ENCODE measurements around the gene IL17REL.

The IL17REL gene

DNA sequence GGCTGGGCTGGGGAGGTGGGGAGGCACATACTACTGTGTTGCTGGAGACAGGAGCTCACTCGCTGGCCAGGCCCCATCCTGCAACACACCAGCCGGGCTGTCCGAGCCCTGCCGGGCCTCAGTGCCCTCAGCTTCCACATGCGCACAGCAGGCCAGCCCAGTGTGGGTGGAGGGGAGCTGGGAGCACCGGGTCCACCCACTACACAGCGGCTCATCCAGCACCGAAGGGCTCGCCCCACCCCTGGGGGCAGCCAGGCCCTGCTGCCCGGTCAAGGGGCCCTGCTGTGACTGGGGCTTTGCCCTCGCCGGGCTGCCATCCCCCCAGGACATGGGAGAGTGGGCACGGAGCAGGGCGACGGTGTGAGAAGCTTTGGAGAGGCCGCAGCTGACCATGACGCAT, 36.3 kb upstream of the IL17REL start:
- no peak for TF ChIP-seq CTCF (IDR thresholded peaks at IDR 0.05; ENCODE audit: borderline replicate concordance, insufficient read depth, low read depth, low read length)
- H3K4me3 ChIP-seq (ENCODE audit: low read depth, low read length): no peak overlapping the region

DNA sequence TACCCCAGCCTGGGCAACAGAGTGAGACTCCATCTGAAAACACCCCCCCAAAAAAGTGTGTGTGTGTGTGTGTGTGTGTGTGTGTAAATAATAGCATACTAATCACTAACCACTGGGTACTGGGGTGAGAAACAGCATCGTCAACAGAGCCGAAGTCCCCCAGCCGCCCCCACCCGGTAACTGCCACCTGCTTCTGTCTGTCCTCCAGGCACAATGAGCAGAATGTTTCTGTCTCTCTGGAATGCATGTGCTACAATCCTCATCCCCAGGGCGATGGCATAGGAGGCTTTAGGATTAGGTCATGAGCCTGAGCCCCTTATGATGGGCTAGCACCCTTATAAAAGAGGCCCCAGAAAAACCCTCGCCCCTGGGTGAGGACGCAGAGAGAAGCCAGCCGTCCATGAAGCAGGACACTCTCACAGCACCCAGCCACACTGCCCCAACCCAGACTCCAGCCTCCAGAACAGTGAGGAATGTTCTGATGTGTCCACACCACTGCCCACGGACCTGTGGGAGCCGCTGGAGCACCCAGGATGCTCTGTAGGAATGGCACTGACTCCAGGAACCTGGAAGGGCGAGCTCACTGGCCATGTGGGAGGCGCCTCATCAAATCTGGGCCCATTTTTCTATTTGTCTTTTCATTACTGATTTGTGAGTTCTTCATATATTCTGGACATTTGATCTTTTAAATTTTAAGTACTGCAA, 35.6 kb upstream of the IL17REL start:
- TF ChIP-seq CTCF (IDR thresholded peaks at IDR 0.05; ENCODE audit: borderline replicate concordance, insufficient read depth, low read depth, low read length): no peak
- H3K4me3 ChIP-seq (ENCODE audit: low read depth, low read length): no peak overlapping the region

DNA sequence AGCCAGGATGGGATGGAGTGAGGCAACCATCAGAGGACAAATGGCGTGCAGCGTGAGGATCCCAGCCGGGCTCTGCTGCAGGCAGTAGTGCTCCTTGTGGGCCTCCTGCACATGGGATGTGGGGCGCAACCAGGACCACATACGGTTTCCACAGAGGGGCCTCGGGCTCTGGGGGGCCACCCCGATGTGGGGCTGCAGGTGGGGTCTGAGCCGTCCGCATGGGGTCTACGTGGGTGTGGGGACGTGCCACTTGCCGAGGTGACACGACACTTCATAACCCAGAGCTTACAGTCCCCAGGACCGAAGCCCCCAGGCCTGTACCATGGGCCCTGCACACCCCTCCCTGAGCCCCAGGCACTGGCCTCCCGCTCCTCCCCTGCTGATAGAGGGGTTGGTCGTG, 34.8 kb upstream of the IL17REL start:
- no peak for TF ChIP-seq CTCF (IDR thresholded peaks at IDR 0.05; ENCODE audit: borderline replicate concordance, insufficient read depth, low read depth, low read length)
- no peak overlapping the region for H3K4me3 ChIP-seq (ENCODE audit: low read depth, low read length)

GRCh38 chr22:50046481-50047245, 34.1 kb upstream of the IL17REL start:
- no peak for TF ChIP-seq CTCF (IDR thresholded peaks at IDR 0.05; ENCODE audit: borderline replicate concordance, insufficient read depth, low read depth, low read length)
- no peak overlapping the region for H3K4me3 ChIP-seq (ENCODE audit: low read depth, low read length)

- TF ChIP-seq CTCF (IDR thresholded peaks at IDR 0.05; ENCODE audit: borderline replicate concordance, insufficient read depth, low read depth, low read length): no peak
- no peak overlapping the region for H3K4me3 ChIP-seq (ENCODE audit: low read depth, low read length)
Measured at GRCh38 chr22:50046019-50046415, 33.5 kb upstream of the IL17REL start.

GRCh38 chr22:50045211-50046018, 32.9 kb upstream of the IL17REL start:
- no peak overlapping the region for H3K4me3 ChIP-seq (ENCODE audit: low read depth, low read length)
- no peak for TF ChIP-seq CTCF (IDR thresholded peaks at IDR 0.05; ENCODE audit: borderline replicate concordance, insufficient read depth, low read depth, low read length)

All from GM12875 (cell line).